Daoy (cell line): ENCODE results near the gene NR6A1. TPM values are rescaled to one million over a fixed set of nuclear protein-coding genes. Genes with fewer than 3 reads are reported as not detected.

Experiments used
- DNase-seq: peaks from one replicate; pipeline ENCODE4 v3.0.0-alpha.2; 2015; ENCODE audit warnings: low read depth
- total RNA-seq: library from RNA; depleted of rRNA; stranded (reverse); fragments of >200 nt; shearing (Covaris generic); gene quantifications from 2 replicates; pipeline ENCODE4 v1.2.3, GENCODE V29; 2014; rRNA removed

NR6A1 gene
- 1.3 and 5.1 TPM in 2 replicates for total RNA-seq

- DNase-seq: peak; percentile 100
Measured at GRCh38 chr9:124771021-124771866, at the start of gene NR6A1. TSS of gene NR6A1 (minus strand) at chr9:124771311.

GRCh38 chr9:124818431-124819281 lies 47.5 kb upstream of the NR6A1 start:
- peak; percentile 89 for DNase-seq

DNA sequence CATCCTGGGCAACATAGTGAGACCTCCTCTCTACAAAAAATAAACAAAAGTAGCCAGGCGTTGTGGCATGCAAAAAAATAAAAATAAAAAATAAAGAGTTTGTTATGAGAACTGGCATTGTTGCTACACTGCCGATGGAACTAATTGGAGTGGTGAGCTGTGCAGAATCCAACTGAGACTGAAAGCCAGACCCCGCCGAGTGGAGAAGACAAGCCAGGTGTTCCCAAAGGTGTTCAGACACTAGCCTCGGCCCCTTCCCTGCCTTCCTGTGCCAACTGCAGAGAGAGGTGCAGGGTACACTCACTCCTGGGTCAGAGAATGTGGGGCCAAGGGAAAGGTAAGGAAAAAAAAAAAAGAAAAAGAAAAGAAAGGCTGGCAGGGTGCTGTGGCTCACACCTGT lies 44.5 kb upstream of the NR6A1 start:
- no peak for DNase-seq

- no peak for DNase-seq
Measured at GRCh38 chr9:124814164-124814535, 43.0 kb upstream of the NR6A1 start.

DNA sequence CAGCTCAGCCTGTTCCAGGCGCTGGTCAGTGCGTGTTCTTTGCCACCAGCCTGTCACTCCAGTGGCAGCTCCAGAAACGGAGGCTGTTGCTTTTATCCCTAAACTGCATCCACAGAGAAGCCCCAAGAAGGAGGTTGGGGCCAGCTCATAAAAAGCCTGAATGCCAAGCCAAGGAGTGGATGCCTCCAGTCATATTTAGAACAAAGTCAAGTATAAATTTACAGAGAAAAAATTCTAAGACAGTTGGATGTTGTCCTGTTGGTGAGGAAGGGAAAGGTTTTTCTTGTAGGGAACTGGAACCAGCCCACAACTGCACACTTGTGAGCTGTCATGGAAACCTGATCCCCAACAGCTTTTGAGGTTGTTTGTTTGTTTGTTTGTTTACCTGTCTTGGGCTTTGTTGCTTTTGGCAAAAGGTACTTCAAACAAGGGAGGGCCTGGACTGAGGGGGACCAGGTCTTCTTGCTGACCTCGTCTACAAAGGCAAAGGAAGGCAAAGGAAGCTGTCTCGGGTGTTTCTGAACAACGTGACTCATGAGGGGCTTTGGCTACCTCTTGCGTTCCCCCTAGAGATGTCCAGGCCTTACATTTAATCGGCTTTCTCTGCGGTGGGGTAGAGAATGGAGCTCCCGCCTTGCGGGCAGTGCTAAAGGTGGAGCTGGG lies 42.5 kb upstream of the NR6A1 start:
- peak; percentile 51 for DNase-seq

DNA sequence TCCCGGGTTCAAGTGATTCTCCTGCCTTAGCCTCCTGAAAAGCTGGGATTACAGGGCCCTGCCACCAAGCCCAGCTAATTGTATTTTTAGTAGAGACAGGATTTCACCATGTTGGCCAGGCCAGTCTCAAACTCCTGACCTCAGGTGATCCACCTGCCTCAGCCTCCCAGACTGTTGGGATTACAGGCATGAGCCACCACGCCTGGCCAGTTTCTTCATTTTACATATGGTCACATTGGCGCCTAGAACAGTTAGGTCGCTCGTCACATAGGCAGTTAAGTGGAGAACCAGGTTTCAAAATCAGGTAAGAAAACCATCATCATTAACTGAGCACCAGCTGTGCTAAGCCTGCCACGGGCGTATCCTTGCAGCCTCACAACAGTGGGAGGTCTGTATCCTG lies 41.9 kb upstream of the NR6A1 start:
- DNase-seq: peak; percentile 44

DNA sequence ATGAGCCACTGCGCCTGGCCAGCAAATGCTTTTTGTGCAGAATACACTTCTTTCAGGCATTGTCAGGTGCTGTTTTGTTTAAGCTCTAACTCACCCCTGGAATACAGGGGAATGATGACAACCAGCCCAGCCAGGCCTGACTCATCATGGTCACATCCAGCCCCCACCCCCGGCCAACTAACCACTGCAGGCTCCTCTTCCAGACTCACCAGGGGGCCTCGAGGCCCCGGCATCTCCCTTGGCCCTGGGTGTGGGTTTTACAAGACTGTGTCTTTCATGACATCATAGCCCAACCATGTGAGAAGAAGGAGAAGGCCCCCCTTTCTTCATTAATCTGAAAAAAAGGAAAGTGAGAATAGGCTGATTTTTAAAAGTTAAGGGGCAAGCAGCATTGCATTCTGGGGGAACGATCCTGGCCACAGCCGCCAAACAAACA lies 41.3 kb upstream of the NR6A1 start:
- peak; percentile 100 for DNase-seq

GRCh38 chr9:124810663-124811355 lies 39.7 kb upstream of the NR6A1 start:
- DNase-seq: peak; percentile 96

DNA sequence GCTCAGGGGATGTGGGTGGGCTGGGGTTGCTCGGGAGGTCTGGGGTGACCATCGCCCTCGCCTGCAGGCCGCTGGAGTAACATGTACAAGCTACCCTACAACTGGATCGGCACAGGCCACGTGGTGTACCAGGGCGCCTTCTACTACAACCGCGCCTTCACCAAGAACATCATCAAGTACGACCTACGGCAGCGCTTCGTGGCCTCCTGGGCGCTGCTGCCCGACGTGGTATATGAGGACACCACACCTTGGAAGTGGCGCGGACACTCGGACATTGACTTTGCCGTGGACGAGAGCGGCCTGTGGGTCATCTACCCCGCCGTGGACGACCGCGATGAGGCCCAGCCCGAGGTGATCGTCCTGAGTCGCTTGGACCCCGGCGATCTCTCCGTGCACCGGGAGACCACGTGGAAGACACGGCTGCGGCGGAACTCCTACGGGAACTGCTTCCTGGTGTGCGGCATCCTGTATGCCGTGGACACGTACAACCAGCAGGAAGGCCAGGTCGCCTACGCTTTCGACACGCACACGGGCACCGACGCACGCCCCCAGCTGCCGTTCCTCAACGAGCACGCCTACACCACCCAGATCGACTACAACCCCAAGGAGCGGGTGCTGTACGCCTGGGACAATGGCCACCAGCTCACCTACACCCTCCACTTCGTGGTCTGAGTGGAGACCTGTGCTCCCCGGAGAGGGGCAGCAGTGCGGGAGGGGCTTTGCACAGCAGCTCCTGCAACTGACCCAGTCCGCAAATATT lies 38.8 kb upstream of the NR6A1 start:
- DNase-seq: no peak

GRCh38 chr9:124809211-124809610 lies 38.1 kb upstream of the NR6A1 start:
- DNase-seq: no peak

DNA sequence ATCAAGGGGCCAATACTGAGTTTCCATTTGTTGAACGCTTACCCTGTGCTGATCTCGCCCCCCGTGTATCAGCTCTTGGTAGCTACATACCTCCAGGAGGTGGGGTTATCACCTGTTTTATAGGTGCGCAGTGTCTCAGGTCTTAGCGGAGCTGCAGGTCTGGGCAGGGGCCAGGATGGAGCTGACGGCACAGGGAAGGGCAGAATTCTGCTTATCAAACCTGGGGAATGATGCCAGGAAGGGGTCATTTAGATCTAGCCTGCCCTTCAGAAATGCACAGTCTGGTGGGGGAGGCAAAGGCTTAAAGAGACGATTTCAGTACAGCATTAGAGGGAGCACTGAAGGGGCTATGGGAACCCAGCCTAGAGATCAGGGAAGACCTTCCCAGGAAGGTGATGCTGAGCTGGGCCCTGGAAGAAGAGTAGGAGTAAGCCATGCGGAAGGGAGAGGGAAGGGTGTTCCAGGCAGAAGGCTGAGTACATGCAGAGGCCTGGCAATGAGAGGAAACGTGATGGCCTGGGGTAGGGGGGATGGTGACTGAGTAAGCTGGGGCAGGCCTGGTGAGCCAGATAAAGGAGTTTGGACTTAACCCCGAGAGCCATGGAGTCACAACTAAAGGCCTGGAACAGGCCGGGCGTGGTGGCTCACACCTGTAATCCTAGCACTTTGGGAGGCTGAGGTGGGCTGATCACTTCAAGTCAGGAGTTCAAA lies 37.3 kb upstream of the NR6A1 start:
- DNase-seq: no peak

GRCh38 chr9:124805186-124805585 lies 34.1 kb upstream of the NR6A1 start:
- no peak for DNase-seq

DNA sequence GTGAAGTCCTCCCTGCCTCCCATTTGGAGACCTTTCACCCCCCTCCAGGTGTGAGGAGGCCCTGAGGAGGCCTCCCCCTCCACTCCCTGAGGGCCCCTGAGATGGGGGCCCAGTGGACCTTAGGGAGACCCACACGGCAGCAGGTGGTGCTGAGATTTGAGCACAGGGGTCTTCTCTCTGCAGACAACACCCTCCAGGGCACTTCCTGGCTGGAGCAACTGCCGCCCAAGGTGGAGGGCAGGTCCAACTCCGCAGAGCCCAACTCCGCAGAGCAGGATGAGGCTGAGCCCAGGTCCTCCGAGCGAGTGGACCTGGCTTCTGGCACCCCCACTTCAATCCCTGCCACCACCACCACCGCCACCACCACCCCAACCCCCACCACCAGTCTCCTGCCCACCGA lies 32.8 kb upstream of the NR6A1 start:
- DNase-seq: no peak

DNA sequence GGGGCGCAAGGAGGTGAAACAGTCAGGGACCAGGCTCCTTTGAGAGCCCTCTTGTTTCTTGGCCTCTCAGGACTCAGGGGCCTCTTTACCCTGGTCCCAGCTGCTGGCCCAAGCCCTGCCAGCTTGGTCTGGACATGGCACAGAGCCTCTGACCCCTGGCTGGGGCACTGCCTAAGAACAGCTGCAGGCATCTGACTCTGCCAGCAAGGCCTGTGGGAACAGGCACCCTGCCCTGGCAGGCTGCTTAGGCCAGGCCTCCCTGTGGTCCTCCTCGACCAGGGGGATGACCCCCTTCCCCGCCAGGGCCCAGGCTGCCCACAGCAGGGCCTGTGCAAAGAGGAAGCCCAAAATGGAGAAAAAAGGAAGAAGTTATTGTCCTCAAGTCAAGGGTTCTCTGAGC lies 31.3 kb upstream of the NR6A1 start:
- DNase-seq: no peak

GRCh38 chr9:124801356-124801755 lies 30.2 kb upstream of the NR6A1 start:
- no peak for DNase-seq

GRCh38 chr9:124800306-124801259 lies 29.5 kb upstream of the NR6A1 start:
- no peak for DNase-seq

DNA sequence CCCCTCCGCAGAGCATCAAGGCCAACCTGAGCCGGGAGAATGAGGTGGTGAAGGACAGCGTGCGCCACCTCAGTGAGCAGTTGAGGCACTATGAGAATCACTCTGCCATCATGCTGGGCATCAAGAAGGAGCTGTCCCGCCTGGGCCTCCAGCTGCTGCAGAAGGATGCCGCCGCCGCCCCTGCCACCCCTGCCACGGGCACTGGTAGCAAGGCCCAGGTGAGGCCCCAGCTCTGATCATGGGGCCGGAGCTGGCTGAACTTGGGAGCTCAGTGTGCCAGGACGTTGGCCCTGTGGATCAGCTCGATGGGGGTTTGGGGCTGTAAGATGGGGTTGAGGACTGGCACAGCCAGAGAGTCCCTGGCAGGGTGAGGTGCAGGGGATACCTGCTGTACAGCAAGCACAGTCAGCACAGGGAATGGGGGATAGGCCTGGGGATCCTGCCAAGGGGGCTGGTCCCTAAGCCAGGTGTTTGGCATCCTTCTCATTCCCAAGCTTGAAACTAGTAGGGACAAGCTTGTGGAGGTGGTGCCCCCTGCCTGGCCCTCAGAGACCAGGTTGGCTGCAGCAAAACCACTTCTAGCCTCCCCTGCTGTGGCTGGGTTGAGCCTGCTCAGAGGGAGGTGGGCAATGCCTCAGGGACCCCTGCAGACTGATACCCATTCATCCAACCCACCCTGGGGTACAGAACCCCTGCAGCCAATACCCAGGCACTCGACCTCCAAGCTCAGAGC lies 28.3 kb upstream of the NR6A1 start:
- DNase-seq: no peak

DNA sequence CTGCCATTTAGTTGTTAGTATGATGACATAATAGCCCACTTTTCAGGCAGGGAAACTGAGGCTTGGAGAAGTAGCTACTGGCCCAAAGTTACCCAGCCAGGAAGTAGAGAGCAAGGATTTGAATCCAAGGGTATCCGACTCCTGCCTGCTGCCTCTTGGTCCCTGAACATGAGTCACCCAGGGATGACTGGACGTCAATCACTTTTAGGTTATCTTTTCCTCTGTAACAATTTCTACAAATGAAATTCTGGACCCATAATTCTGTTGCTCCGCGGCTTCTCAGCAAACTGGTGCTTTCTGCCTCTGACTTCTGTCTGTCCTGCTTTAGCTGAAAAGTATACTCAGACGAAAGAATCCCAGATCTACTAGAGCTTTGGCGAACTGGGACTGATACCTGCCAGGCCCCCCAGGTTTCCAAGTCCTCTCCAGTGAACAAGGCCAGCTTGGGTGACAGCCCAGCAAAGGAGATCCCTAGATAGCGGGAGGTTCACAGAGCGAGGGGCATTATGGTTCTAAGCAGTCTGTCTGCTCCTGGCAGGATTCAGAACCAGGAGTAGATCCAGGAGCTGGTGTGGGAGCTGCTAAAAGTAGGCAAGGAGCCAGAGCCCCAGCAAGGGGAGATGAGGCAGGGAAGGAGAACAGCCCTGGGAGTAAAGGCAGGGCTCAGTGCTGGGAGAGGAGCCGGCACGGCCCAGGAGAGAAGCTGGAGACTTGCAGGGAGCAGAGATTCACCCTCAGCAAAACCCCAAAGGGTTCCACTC lies 26.4 kb upstream of the NR6A1 start:
- DNase-seq: no peak
